NOMO-1 (cell line): ENCODE measurements around the gene LRRC1.
A peak's percentile ranks its signal among the peaks of the same experiment; 100 is the strongest.
"Not testable (repeated sequence)": the region's sequence is repeated elsewhere in the genome, so short reads cannot be mapped to it uniquely, and the experiment has no call there.

Experiments used
- DNase-seq, 2 experiments: peaks; one replicate each; lab custom pipeline; 2025; ENCODE audit not compliant: unreplicated experiment in 2 of 2; lab: John Stamatoyannopoulos, UW

The LRRC1 gene

DNA sequence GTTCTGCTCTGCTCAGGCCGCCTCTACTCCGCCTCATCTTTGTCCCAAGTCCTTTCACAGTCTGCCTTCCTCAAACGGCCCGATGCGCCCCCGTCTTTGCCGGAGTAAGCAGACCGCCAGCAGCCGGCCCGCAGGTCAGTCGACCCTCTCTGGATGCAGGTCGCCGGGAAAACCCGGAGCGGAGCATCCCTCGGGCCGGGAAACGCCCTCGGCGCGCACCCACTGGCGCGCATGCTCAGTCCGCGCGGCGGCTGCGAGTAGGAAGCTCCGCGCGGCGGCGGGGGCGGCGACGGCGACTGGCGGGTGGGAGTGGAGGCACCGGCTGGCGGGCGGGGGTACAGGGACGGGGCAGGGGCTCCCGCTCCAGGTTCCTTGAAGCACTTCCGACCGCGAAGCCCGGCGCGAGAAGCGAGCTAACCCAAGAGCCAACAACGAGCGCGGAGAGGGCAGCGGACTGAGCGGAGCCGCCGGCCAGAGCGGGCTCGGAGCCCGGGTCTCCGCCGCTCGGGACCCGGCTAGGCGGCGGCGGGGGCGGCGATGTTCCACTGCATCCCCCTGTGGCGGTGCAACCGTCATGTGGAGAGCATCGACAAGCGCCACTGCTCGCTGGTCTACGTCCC, at the start of gene LRRC1:
Gene LRRC1, plus strand, starts transcription at position 286 of the 620 bp plus-strand sequence. Its CDS starts 252 bp downstream, at position 538.
- DNase-seq = peak; percentile 69 to 77

GRCh38 chr6:53746442-53747103, 48.2 kb upstream of the LRRC1 start:
- DNase-seq = no peak

- no peak for DNase-seq
These were observed 44.7 kb upstream of the LRRC1 start for GRCh38 chr6:53750052-53750650.

DNA sequence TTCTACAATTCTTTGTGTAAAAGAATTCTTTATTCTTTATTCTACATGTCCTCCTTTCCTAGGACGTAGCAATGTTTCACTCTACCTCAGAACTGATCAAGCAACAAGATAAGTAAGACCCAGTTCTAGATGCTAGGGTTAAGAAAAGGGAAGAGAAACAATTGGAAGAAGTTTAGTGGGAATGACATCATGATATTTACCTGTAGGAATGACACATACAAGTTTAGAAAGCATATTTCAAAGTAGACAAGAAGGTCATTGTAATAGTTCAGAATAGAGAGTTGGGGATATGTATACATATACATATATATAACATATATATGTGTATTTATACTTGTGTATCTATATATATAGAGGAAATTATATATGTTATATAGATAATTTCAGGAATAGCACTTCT, 43.4 kb upstream of the LRRC1 start:
- DNase-seq = no peak

- no peak for DNase-seq
These were observed 42.4 kb upstream of the LRRC1 start for GRCh38 chr6:53752440-53752839.

DNA sequence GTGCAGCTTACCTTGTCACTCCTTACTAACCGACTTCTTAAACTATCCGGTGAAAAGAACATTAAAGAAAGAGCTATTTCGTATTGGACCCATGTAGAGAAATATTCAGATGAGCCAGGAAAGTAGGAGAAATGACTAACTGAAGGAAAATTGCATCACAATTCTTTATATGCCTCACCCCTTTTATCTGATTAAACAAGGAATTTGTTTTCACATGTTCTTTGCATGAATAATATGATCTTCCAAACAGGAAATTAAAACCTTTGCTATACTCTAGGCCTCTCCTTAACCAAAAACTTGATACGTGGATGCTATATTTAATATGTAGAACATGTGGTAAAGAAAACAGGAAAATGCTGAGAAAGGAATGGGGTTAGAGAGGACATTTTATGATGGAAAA, 41.9 kb upstream of the LRRC1 start:
- no peak for DNase-seq

GRCh38 chr6:53754330-53754729, 40.5 kb upstream of the LRRC1 start:
- no peak for DNase-seq

DNA sequence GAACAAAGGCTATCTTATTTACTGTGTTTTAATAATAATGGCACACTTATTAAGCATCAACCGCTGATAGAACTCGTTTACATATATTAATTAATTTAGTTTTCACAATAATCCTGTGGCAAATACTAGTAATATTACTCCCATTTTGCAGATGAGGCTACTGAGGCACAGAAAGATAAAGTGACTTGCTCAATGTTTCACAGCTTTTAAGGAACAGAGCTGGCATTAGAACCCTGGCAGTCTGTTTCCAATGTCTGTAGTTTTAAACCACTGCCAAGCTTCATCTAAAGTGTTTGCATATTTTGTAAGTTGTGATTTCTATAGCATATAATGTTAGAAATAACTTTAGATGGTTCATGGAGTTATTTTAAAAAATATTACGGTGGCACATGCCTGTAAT, 38.4 kb upstream of the LRRC1 start:
- no peak for DNase-seq

GRCh38 chr6:53758496-53758895, 36.3 kb upstream of the LRRC1 start:
- no peak for DNase-seq

GRCh38 chr6:53761036-53761435, 33.8 kb upstream of the LRRC1 start:
- DNase-seq = no peak

DNA sequence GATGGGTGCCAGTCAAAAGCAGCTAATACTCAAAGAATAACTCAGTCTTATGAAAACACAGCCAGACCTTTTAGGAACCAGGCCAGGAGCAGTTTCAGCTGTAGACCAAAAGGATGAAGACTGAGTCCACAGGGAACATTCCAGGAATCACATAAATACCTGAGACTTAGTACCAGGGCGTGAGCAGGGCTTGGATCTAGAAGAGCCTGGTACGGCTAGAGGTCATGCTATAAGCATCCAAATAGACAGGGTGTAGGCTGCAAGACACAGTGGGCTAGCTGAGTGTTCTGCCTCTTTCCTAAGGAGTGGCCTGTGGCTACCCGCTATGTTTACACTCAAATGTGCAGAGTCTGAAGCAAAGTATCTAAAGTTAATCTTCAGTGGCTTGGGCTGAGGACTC, 29.5 kb upstream of the LRRC1 start:
- no peak for DNase-seq

DNA sequence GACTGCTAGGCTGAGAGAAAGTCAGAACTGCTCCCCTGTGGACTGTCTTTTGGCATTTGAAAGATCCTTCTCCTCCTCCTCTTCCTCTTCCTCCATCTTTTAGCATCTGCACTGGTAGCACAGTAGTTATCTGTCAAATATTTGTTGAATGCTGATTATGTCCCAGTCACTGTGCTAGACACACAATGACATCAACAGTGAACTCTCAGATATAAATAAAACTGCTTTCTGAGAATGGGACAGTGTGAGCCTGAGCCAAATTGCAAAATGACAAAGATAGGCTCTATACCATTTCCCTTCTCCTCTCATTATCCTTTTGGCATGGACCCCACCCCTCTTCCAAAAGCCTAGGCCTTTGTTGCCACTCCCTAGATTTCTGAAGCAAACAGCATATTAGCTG, 27.9 kb upstream of the LRRC1 start:
- DNase-seq = no peak

DNA sequence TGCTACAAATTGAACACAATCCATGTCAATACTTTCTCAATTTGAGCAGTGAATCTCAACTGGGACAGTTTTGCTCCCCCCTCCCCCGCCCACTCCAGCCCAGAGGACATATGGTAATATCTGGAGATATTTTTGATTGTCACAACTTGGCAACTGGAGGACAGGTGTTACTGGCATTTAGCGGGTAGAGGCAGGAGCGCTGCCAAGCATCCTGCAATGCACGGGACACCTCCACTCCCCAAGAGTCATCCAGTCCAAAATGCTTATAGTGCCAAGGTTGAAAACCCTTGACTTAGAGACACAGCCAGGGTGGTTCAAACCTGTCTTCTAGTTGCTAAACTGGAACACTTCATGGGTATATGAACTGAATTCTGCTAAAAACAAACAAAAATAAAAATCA, 26.9 kb upstream of the LRRC1 start:
- DNase-seq = no peak

GRCh38 chr6:53768636-53769035, 26.2 kb upstream of the LRRC1 start:
- no peak for DNase-seq

DNA sequence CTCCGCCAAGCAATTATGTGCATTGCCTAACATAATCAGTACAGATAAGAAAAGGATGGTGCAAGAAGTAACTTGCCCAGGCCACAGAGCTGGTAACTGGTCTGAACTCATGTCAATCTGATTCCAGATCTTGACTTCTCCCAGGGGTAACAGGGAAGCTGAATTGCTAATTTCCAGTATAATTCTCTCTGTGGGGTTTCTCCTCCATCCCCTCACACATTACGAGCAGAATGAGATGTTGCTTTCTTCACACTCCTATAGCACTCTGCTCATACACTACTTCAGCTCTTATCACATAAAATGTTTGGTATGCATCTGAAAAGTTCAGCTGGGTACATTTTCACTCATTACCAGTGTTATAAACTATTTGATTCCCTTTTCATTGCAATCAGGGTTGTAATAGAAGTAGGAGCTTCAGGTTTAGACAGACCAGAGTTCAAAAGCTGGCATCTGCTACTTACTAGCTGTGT, 24.0 kb upstream of the LRRC1 start:
- DNase-seq = no peak

GRCh38 chr6:53771785-53772624, 22.8 kb upstream of the LRRC1 start:
- no peak for DNase-seq

- no peak for DNase-seq
These were observed 21.6 kb upstream of the LRRC1 start for GRCh38 chr6:53773044-53773696.

DNA sequence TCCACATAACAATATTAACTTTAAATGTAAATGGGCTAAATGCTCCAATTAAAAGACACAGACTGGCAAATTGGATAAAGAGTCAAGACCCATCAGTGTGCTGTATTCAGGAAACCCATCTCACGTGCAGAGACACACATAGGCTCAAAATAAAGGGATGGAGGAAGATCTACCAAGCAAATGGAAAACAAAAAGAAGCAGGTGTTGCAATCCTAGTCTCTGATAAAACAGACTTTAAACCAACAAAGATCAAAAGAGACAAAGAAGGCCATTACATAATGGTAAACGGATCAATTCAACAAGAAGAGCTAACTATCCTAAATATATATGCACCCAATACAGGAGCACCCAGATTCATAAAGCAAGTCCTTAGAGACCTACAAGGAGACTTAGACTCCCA, 18.7 kb upstream of the LRRC1 start:
- DNase-seq = not testable (repeated sequence)

GRCh38 chr6:53784991-53785390, 9.8 kb upstream of the LRRC1 start:
- not testable (repeated sequence) for DNase-seq

- DNase-seq = no peak
These were observed 8.0 kb upstream of the LRRC1 start for GRCh38 chr6:53786832-53787231.

DNA sequence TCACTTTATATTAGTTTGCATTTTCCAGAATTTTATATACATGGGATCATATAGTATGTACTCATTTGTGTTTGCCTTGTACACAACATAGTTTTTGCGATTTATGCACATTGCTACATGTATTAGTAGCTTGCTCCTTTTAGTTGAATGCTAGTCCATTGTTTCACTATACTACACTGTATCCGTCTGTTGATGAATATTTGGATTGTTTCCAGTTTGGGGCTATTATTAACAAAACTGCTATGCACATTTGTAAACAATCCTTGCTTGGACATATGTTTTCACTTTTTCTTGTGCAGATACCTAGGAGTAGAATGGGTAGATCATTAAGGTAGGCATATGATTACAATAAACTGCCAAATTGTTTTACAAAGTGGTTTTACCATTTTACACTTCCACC, 3.9 kb upstream of the LRRC1 start:
- DNase-seq = no peak
